H1 (cell line): ENCODE data around the gene RAB6D.
"Not testable (repeated sequence)": the region's sequence is repeated elsewhere in the genome, so short reads cannot be mapped to it uniquely, and the experiment has no call there.

Source experiments
- ASH2L ChIP-seq: fragments of 200-600, 300-600 bp; sonication (generic); IDR thresholded peaks from one replicate; pipeline ENCODE4 v1.7.1; 2017; ENCODE audit warnings: low read length
- CHD2 ChIP-seq: IDR thresholded peaks from 2 replicates; pipeline ENCODE4 v1.6.1; 2012; ENCODE audit warnings: low read length, improper control_type of control experiment
- EGR1 ChIP-seq: IDR thresholded peaks from 2 replicates; pipeline ENCODE4 v1.6.1; 2011; ENCODE audit warnings: low read depth, low read length, borderline replicate concordance
- EP300 ChIP-seq, 2 experiments: IDR thresholded peaks; 1 replicate in 1 of 2; 2 replicates in 1 of 2; pipeline ENCODE4 v1.6.1; 2011 to 2012; ENCODE audit warnings: low read depth in 2 of 2, low read length in 2 of 2, mild to moderate bottlenecking in 2 of 2, borderline replicate concordance in 1 of 2, inconsistent platforms in 1 of 2, moderate library complexity in 1 of 2
- JUN ChIP-seq: IDR thresholded peaks from 2 replicates; pipeline ENCODE4 v1.6.1; 2011; ENCODE audit warnings: low read depth, mild to moderate bottlenecking, improper control_type of control experiment, low read length
- NRF1 ChIP-seq: IDR thresholded peaks from 2 replicates; pipeline ENCODE4 v1.6.1; 2011; ENCODE audit warnings: mild to moderate bottlenecking, low read depth, low read length, improper control_type of control experiment
- RAD21 ChIP-seq, 2 experiments: IDR thresholded peaks in 1 of 2; conservative IDR thresholded peaks in 1 of 2; 2 replicates each; pipeline ENCODE4 v1.6.1; 2011; ENCODE audit warnings: low read depth in 2 of 2, low read length in 2 of 2, improper control_type of control experiment in 1 of 2, inconsistent platforms in 1 of 2, mild to moderate bottlenecking in 1 of 2, moderate library complexity in 1 of 2
- RFX5 ChIP-seq: IDR thresholded peaks from 2 replicates; pipeline ENCODE4 v1.6.1; 2011; ENCODE audit warnings: low read depth, low read length, improper control_type of control experiment, borderline replicate concordance
- SRF ChIP-seq: IDR thresholded peaks from 2 replicates; pipeline ENCODE4 v1.6.1; 2011; ENCODE audit warnings: mild to moderate bottlenecking, low read depth, low read length, moderate library complexity
- TEAD4 ChIP-seq: IDR thresholded peaks from 2 replicates; pipeline ENCODE4 v1.6.1; 2012; ENCODE audit warnings: low read depth, low read length, inconsistent platforms, mixed read lengths
- TF ChIP-seq, protein P1 (sequence below), 3 experiments: IDR thresholded peaks; 1 replicate in 2 of 3; 2 replicates in 1 of 3; pipeline versions ENCODE4 v1.5.1 to v1.6.1; 2011; ENCODE audit warnings: low read length in 3 of 3, mild to moderate bottlenecking in 3 of 3, inconsistent platforms in 2 of 3, low read depth in 1 of 3, moderate library complexity in 1 of 3; ENCODE audit not compliant: insufficient read depth in 1 of 3; ENCODE audit errors: control extremely low read depth in 1 of 3
- TF ChIP-seq, protein P2 (sequence below): IDR thresholded peaks from 2 replicates; pipeline ENCODE4 v1.6.1; 2012; ENCODE audit warnings: inconsistent platforms

GRCh38 chr2:131335319-131335718 lies 28.6 kb downstream of the RAB6D start:
- TF ChIP-seq, protein P1, sequence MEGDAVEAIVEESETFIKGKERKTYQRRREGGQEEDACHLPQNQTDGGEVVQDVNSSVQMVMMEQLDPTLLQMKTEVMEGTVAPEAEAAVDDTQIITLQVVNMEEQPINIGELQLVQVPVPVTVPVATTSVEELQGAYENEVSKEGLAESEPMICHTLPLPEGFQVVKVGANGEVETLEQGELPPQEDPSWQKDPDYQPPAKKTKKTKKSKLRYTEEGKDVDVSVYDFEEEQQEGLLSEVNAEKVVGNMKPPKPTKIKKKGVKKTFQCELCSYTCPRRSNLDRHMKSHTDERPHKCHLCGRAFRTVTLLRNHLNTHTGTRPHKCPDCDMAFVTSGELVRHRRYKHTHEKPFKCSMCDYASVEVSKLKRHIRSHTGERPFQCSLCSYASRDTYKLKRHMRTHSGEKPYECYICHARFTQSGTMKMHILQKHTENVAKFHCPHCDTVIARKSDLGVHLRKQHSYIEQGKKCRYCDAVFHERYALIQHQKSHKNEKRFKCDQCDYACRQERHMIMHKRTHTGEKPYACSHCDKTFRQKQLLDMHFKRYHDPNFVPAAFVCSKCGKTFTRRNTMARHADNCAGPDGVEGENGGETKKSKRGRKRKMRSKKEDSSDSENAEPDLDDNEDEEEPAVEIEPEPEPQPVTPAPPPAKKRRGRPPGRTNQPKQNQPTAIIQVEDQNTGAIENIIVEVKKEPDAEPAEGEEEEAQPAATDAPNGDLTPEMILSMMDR (IDR thresholded peaks at IDR 0.05; ENCODE audit: control extremely low read depth in 1 of 3, insufficient read depth in 1 of 3, low read depth in 1 of 3, low read length in 3 of 3): peak in 1 of 3 experiments; percentile 28; a peak in 1 of 4 replicates
- TF ChIP-seq RAD21 (IDR thresholded peaks at IDR 0.05 in 1 of 2, conservative IDR thresholded peaks at IDR 0.05 in 1 of 2; ENCODE audit: low read depth in 2 of 2, low read length in 2 of 2): peak; percentile 22 to 26; a peak in 3 of 4 replicates
- not testable (repeated sequence) for TF ChIP-seq NRF1; RFX5; TEAD4; SRF; EGR1; EP300 (IDR thresholded peaks at IDR 0.05; ENCODE audit: borderline replicate concordance in 1 of 2, low read depth in 2 of 2, low read length in 2 of 2); CHD2; JUN; ASH2L
- TF ChIP-seq, protein P2, sequence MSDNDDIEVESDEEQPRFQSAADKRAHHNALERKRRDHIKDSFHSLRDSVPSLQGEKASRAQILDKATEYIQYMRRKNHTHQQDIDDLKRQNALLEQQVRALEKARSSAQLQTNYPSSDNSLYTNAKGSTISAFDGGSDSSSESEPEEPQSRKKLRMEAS: not testable (repeated sequence)
